HG03280 (cell line): ENCODE results near the gene CTSF.

Experiments used
- ATAC-seq: cut with Tn5 transposase; IDR thresholded peaks from one replicate; pipeline ENCODE4 v1.9.1; 2021; ENCODE audit warnings: mild to moderate bottlenecking, moderate library complexity; ENCODE audit not compliant: unreplicated experiment

Gene CTSF

DNA sequence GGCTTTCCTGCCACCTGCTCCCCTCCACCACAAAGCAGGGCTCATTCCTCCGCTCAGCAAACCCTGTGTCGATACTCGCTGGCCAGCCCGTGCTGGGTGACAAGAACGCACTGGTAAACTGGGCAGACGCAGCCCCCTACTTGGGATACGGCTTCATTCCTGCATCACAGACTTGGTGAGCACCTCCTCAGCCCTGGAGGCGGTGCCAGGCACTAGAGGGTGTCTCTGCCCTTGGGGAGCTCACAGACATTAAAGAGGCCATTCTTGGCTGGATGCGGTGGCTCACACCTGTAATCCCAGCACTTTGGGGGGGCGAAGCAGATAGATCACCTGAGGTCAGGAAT is 28.6 kb downstream of the CTSF start:
- ATAC-seq, result no peak

DNA sequence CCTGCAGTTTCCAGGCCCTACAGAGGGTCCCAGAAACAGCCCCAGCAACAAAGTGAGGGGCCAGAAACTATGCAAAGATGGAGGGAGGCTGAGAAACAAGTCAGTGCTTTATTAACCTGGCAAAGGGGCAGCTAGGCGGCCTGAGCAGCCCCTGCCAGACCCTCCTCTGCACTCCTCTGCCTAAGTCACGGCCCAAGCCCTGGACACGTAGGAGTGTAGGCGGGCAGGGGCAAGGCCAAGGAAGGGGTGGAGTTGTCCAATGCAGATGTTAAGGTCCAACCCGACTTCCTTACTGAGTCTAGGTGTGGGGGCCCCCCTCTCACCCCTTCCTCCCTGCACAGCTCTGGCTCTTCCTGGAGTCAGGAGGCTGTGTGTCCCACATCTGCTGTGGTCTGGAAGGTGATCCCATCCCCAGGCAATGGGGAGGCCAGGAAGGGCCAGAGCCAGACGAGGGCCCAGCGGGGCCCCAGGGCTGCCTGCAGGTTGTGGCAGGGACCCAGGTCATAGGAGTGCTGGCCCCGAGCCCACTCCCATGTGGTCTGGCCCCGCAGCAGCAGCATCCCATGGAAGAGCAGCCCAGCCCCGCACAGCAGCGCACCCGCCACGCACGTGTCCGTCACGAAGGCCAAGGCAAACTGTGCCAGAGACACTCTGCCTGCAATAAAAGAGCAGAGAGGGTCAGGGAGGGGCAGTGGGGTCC is 29.1 kb downstream of the CTSF start:
- no peak for ATAC-seq

DNA sequence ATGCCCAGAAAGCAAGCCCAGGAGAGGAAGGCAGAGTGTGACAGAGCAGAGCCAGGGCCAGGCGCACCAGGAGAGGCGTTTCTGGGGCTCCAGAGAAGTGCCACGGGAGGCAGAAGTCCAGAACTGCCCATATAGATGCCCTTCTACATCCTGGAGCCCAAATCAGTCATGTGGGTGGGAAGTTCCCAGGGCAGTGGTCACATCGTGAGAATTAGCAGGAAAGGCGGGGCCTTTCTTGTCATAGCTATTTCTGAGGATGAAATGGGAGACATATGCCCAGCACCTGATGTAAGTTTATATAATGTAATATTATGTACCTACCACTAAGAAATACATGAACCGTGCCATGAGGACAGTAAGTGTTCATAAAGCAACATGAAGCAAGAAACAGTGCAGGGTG is 35.6 kb downstream of the CTSF start:
- no peak for ATAC-seq

DNA sequence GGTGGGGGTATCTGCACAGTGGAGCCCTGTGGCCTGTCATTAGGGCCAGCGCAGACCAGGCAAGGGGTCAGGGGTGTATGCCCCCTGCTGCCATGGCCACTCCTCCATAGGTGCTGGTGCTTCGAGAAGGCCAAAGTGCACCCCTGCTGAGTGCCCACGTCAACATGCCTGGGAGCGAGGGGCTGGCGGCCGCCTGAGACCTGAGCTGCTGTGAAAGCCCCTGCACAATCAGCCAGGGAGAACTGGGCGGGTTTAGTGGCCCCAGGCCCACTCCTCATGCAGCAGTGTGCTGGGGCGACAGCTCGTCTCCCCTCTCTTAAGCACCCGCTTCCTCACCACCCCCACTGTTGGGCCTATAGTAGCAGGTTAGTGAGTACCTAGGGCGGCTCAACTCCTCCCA is 36.6 kb downstream of the CTSF start:
- no peak for ATAC-seq

DNA sequence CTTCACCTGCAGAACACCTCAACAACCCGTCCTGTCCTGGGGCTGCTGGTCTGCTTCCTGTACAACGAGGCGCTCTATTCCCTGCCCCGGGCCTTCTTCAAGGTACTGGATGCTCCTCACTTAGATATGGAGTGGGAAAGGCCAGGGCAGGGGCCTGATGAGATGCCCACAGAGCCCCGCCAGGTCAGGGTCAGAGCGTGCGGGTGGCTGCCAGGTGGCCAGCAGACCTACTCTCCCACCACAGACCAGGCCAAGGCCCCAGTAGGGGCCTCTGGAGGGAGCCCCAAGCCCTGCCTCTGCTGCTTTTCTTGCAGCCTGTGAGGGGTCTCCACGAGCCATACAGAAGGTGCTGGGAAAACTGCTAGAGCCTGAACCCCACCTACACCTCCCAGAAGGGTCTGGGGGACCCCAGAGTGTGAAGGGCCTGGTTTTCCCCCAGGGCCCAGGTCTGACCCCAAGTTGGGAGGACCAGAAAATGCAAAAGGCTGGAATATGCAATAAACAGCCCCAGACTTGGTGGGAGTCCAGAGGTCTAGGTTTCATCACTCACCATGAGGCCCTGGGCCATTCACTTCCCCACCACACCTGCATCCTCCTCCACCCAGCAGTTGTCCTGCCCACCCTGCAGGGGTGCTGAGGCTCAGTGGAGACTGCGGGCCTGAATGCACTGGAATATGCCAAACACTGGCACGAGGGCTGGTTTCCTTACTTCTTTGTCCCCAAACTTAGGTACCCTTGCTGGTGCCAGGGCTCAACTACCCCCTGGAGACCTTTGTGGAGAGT is 37.3 kb downstream of the CTSF start:
- no peak for ATAC-seq

DNA sequence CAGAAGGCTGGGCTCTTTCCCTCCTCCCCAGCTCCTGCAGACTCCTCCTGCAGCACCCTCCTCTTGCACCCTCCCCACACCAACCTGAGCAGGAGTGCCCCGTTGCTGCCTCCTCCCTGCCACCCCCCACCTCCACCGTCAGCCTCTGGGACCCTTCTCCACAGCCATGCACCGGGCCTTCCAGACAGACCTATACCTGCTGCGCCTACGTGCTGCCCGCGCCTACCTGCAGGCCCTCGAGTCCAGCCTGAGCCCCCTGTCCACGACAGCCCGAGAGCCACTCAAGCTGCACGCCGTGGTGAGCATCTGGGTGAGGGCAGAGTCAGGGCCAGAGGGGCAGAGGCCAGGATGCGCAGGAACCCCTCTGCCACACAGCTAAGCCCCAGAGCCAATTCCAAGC is 38.8 kb downstream of the CTSF start:
- no peak for ATAC-seq

DNA sequence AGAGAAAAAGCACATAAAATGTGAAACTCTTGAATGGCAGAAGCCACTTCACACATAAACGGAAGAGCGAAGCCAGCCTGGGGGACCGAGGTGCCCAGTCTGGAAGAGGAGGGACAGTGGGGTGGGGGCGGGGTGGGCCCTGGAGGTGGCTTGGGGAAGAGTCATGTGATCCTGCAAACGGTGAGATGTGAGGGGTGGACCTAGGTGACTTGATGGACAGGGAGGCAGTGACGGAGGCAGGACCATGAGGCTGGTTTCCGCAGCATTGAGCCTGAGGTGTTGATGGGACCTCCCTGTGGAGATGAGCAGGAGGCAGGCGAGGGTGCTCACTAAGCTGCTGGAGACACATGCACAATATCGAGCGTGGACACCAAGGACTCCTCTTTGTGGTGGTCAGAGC is 39.3 kb downstream of the CTSF start:
- ATAC-seq, result no peak

DNA sequence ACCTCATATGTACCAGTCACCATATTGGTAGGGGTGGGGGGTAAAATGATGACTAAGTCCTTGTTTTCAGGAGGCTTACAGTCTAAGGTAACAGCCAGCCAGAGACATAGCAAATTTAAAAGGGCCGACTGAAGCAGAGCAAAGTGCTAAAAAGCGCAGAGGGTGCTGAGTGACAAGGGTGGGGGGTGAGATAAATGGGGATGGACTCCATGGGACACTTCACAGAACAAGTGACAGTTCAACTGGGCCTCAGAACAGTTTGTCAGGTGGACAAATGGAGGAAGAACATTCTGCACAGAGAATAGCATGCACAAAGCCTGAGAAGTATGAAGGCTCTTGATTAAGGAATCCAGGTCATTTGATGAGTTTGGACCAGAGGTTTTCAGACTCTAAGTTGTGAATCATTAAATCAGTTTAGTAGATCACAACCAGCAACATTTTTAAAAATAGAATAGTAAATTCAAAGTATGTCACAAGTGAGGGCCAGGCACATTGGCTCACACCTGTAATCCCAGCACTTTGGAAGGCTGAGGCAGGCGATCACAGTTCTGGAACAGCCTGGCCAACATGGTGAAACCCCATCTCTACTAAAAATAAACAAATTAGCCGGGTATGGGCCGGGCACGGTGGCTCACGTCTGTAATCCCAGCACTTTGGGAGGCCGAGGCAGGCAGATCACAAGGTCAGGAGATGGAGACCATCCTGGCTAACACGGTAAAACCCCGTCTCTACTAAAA is 43.9 kb downstream of the CTSF start:
- ATAC-seq, result no peak

DNA sequence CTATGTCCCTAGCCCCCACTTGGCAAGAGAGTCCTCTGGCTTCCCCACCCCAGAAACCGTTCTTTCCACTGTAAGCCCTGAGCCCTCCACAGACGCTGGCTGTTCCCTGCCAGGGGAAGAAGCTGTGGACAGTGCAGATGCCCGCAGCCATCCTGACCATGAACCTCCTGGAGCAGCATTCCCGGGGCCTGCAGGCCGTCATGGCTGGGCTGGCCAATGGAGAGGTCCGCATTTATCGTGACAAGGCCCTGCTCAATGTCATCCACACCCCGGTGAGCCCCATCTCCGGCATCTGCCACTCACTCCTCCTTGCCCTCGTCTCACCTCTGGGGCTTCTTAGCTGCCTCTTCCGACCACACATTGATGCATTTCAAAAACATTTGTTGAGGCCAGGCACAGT is 44.8 kb downstream of the CTSF start:
- ATAC-seq, result no peak
